Measurements from ENCODE around the gene AGTR2.

DNA sequence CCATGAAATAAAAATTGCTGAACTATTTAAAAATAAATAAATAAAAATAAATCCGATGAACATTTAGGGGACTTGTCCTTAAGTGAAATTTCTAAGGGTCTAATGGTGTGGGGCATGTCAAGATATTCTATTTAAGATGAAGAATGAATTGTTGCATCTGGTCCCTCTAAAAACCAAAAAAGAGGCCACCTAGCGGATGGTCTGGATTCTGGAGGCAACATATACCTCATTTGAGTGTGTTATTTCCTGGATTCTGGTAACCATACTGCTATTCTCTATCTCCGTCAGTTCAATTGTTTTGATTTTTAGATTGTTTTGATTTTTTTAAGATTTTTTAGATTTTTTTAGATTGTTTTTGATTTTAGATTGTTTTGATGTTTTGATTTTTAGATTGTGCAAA lies 28.3 kb downstream of the AGTR2 start:
- TF ChIP-seq, protein P1, sequence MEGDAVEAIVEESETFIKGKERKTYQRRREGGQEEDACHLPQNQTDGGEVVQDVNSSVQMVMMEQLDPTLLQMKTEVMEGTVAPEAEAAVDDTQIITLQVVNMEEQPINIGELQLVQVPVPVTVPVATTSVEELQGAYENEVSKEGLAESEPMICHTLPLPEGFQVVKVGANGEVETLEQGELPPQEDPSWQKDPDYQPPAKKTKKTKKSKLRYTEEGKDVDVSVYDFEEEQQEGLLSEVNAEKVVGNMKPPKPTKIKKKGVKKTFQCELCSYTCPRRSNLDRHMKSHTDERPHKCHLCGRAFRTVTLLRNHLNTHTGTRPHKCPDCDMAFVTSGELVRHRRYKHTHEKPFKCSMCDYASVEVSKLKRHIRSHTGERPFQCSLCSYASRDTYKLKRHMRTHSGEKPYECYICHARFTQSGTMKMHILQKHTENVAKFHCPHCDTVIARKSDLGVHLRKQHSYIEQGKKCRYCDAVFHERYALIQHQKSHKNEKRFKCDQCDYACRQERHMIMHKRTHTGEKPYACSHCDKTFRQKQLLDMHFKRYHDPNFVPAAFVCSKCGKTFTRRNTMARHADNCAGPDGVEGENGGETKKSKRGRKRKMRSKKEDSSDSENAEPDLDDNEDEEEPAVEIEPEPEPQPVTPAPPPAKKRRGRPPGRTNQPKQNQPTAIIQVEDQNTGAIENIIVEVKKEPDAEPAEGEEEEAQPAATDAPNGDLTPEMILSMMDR (IDR thresholded peaks at IDR 0.05) = peak; percentile 14; the same call in 1 of the 2 replicates
- TF ChIP-seq SIN3A (IDR thresholded peaks at IDR 0.05; ENCODE audit: borderline replicate concordance, insufficient read depth, low read depth, low read length) = no peak
